Hepatocyte (in vitro differentiated cells): ENCODE results near the gene TTC33. TPM values are rescaled to one million over a fixed set of nuclear protein-coding genes. Genes with fewer than 3 reads are reported as not detected.

ENCODE experiments used
- DNase-seq: peaks from one replicate; pipeline ENCODE4 v3.0.0-alpha.2; 2016; ENCODE audit warnings: low spot score
- H2AFZ ChIP-seq: fragments of 200-600 bp; sonication (generic); 2 replicates; pipeline ENCODE4 v1.6.0; 2016; ENCODE audit warnings: antibody characterized with exemption, mild to moderate bottlenecking
- H3K27ac ChIP-seq: fragments of 200-600 bp; sonication (generic); 2 replicates; pipeline ENCODE4 v1.5.1; 2016; ENCODE audit warnings: mild to moderate bottlenecking
- H3K27me3 ChIP-seq: fragments of 200-600 bp; sonication (generic); 2 replicates; pipeline ENCODE4 v1.6.1; 2016
- H3K36me3 ChIP-seq: fragments of 200-600 bp; sonication (generic); replicated peaks from 2 replicates; pipeline ENCODE4 v1.5.1; 2016; ENCODE audit warnings: low read depth; ENCODE audit not compliant: insufficient read depth
- H3K4me1 ChIP-seq: fragments of 200-600 bp; sonication (generic); 2 replicates; pipeline ENCODE4 v1.5.1; 2016; ENCODE audit warnings: mild to moderate bottlenecking, moderate library complexity; ENCODE audit not compliant: insufficient read depth
- H3K4me2 ChIP-seq: fragments of 200-600 bp; sonication (generic); 2 replicates; pipeline ENCODE4 v1.6.0; 2016
- H3K4me3 ChIP-seq: fragments of 200-600 bp; sonication (generic); 2 replicates; pipeline ENCODE4 v1.5.1; 2016; ENCODE audit warnings: mild to moderate bottlenecking
- H3K79me2 ChIP-seq: fragments of 200-600 bp; sonication (generic); 2 replicates; pipeline ENCODE4 v1.6.0; 2017; ENCODE audit warnings: mild to moderate bottlenecking
- H3K9me2 ChIP-seq: fragments of 200-600 bp; sonication (generic); replicated peaks from 2 replicates; pipeline ENCODE4 v1.6.0; 2017; ENCODE audit warnings: mild to moderate bottlenecking; ENCODE audit not compliant: insufficient read depth
- H3K9me3 ChIP-seq: fragments of 200-600 bp; sonication (generic); 2 replicates; pipeline ENCODE4 v1.5.1; 2016; ENCODE audit warnings: low read depth, mild to moderate bottlenecking
- H4K20me1 ChIP-seq: fragments of 200-600 bp; sonication (generic); 2 replicates; pipeline ENCODE4 v1.6.0; 2016; ENCODE audit warnings: mild to moderate bottlenecking; ENCODE audit not compliant: insufficient read depth, poor library complexity, severe bottlenecking
- EZH2 ChIP-seq: fragments of 200-600 bp; sonication (generic); IDR thresholded peaks from 2 replicates; pipeline ENCODE4 v1.6.1; 2016; ENCODE audit warnings: antibody characterized with exemption, mild to moderate bottlenecking, borderline replicate concordance
- EZH2phosphoT487 ChIP-seq: fragments of 200-600 bp; sonication (generic); IDR thresholded peaks from one replicate; pipeline ENCODE4 v1.6.1; 2018; ENCODE audit warnings: antibody characterized with exemption, mild to moderate bottlenecking, low read depth, moderate library complexity; ENCODE audit not compliant: unreplicated experiment, severe bottlenecking
- WGBS: methylation state at CpG from one replicate; pipeline ENCODE4 v1.1.6; 2016; ENCODE audit warnings: low lambda C conversion rate; ENCODE audit errors: missing lambda C conversion rate; 5-methylcytosine and 5-hydroxymethylcytosine counted together
- polyA plus RNA-seq: library from polyadenylated mRNA; unstranded; fragments of >200 nt; fragmentation: Nextera tagmentation; extraction: Ambion mirVana; gene quantifications from 2 replicates; pipeline ENCODE4 v1.2.1, GENCODE V29; 2016
- total RNA-seq: library from RNA; depleted of rRNA; stranded (reverse); fragments of >200 nt; gene quantifications from 2 replicates; pipeline ENCODE4 v1.2.3, GENCODE V29; 2014
- TF ChIP-seq, protein P1 (sequence below): fragments of 200-600 bp; sonication (generic); IDR thresholded peaks from 2 replicates; pipeline ENCODE4 v1.5.1; 2016; ENCODE audit warnings: antibody characterized with exemption, mild to moderate bottlenecking; ENCODE audit not compliant: poor library complexity

The TTC33 gene
- total and polyA plus RNA-seq, 2 experiments from 2014 or later, result 5.6 to 19.3 TPM

DNA sequence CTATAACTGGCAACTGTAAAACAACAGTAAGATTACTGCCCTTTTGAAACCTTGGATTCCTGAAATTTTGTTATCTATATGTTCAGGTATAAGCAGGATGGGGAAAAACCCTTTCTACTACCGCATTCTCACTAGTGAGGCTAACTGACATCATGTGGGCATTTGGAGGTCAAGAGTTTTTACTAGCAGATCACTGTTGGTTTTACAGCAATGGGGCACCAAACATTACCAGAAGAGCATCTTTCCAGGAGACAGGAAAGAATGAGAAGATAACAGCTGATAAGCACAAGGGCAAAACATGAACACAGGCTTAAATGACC is 20.9 kb upstream of the TTC33 start:
- Histone ChIP-seq H3K9me3 (no peaks in the 10 kb centered on the region), H3K4me1 (peaks cover 21% of the 10 kb centered on the region), H3K36me3 (no peaks in the 10 kb centered on the region), H3K27me3 (no peaks in the 10 kb centered on the region), H3K79me2 (peaks cover 74% of the 10 kb centered on the region), H3K4me2 (no peak overlapping the region), H3K4me3 (no peak overlapping the region), H4K20me1 (peaks cover 15% of the 10 kb centered on the region), H3K27ac (peak overlapping the region; percentile 82), H2AFZ (no peak overlapping the region), H3K9me2 (no peaks in the 10 kb centered on the region)
- 61% methylated on average over 1 of the region's 1 CpG for WGBS
- DNase-seq, result no peak
- TF ChIP-seq EZH2phosphoT487 (no peak), EZH2 (no peak)
- TF ChIP-seq, protein P1, sequence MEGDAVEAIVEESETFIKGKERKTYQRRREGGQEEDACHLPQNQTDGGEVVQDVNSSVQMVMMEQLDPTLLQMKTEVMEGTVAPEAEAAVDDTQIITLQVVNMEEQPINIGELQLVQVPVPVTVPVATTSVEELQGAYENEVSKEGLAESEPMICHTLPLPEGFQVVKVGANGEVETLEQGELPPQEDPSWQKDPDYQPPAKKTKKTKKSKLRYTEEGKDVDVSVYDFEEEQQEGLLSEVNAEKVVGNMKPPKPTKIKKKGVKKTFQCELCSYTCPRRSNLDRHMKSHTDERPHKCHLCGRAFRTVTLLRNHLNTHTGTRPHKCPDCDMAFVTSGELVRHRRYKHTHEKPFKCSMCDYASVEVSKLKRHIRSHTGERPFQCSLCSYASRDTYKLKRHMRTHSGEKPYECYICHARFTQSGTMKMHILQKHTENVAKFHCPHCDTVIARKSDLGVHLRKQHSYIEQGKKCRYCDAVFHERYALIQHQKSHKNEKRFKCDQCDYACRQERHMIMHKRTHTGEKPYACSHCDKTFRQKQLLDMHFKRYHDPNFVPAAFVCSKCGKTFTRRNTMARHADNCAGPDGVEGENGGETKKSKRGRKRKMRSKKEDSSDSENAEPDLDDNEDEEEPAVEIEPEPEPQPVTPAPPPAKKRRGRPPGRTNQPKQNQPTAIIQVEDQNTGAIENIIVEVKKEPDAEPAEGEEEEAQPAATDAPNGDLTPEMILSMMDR, result no peak

- TF ChIP-seq, protein P1, result no peak
- no peak for TF ChIP-seq EZH2phosphoT487
- TF ChIP-seq EZH2, result no peak
- Histone ChIP-seq H3K27me3 (no peaks in the 10 kb centered on the region), H3K27ac (peak overlapping the region; percentile 82), H2AFZ (no peak overlapping the region), H3K79me2 (peaks cover 68% of the 10 kb centered on the region), H3K9me2 (no peaks in the 10 kb centered on the region), H3K9me3 (no peaks in the 10 kb centered on the region), H3K4me3 (no peak overlapping the region), H3K36me3 (no peaks in the 10 kb centered on the region), H3K4me1 (peaks cover 21% of the 10 kb centered on the region), H3K4me2 (peak overlapping the region; percentile 38), H4K20me1 (peaks cover 9% of the 10 kb centered on the region)
- WGBS, result 61% methylated on average over 6 of the region's 6 CpGs
- no peak for DNase-seq
Measured at GRCh38 chr5:40775846-40776657, 20.3 kb upstream of the TTC33 start.

DNA sequence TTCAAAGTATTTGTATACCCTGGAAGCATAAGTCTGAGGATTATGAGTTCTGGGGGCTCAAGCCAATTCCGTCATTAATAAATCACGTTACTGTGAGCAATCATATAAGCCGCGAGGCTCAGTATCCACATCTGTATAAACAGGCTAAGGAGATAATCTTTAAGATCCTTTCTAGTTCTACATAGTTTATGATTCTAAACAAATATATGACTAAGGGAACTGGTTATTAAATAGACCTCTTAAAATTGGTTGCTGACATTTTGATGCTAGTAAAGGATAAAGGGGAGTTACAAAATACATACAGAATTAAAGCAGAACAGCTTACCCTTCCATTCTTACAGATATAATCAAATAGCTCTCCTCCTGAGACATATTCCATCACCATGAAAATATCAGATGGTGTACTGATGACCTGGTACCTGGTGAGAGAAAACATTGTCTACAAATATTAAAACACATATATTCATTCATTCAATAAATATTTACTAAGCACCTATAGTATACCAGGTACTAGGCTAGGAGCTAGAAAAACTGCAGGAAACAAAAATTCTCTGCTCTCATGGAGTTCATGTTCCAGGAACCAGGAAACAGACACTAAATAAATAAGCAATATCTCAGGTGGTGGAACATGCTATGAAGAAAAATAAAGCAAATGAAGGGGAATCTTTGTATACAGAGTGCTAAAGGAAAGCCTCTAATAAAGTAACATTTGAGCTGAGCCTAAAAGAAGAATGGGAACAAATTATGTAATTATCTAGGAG is 19.5 kb upstream of the TTC33 start:
- Histone ChIP-seq H3K27ac (peak overlapping the region; percentile 82), H3K4me1 (peaks cover 21% of the 10 kb centered on the region), H2AFZ (no peak overlapping the region), H3K4me2 (peak overlapping the region; percentile 38), H4K20me1 (peaks cover 9% of the 10 kb centered on the region), H3K36me3 (no peaks in the 10 kb centered on the region), H3K27me3 (no peaks in the 10 kb centered on the region), H3K9me2 (no peaks in the 10 kb centered on the region), H3K4me3 (no peak overlapping the region), H3K79me2 (peaks cover 60% of the 10 kb centered on the region), H3K9me3 (no peaks in the 10 kb centered on the region)
- DNase-seq, result no peak
- no peak for TF ChIP-seq EZH2
- TF ChIP-seq, protein P1, result no peak
- no peak for TF ChIP-seq EZH2phosphoT487
- WGBS, result 68% methylated on average over 4 of the region's 4 CpGs
